GM19467 (cell line): ENCODE data around the gene ALDH1A1.

Source experiments
- ATAC-seq: cut with Tn5 transposase; IDR thresholded peaks from one replicate; pipeline ENCODE4 v1.9.1; 2021; ENCODE audit warnings: mild to moderate bottlenecking, moderate library complexity; ENCODE audit not compliant: unreplicated experiment

ALDH1A1 gene

GRCh38 chr9:72898784-72899733, 53.8 kb downstream of the ALDH1A1 start:
- ATAC-seq, result no peak

GRCh38 chr9:72898360-72898759, 54.5 kb downstream of the ALDH1A1 start:
- ATAC-seq, result no peak

- no peak for ATAC-seq
Measured at GRCh38 chr9:72897069-72897649, 55.7 kb downstream of the ALDH1A1 start.

- ATAC-seq, result no peak
Measured at GRCh38 chr9:72896439-72896838, 56.4 kb downstream of the ALDH1A1 start.

- ATAC-seq, result no peak
Measured at GRCh38 chr9:72895122-72895521, 57.7 kb downstream of the ALDH1A1 start.

DNA sequence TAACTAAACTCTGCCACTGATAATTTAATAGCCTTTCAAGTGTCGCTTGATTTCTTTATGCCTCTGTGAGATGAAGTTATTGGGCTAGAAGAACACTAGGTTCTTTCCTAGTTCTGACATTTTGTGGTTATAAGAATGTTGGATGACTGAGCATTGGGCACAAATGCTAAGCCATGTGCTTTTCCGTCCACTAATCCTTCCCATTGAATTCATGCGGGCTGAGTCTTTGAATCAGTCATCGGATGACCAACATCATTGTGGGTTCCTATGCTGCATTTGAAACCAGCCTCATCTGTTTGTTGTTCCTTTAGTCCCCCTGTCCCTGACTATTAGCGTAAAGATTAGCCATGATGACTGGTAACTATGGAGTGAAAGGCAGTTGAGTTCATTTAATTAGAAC, 58.5 kb downstream of the ALDH1A1 start:
- no peak for ATAC-seq

- no peak for ATAC-seq
Measured at GRCh38 chr9:72893437-72893836, 59.4 kb downstream of the ALDH1A1 start.

- no peak for ATAC-seq
Measured at GRCh38 chr9:72891043-72891442, 61.8 kb downstream of the ALDH1A1 start.

- no peak for ATAC-seq
Measured at GRCh38 chr9:72888943-72889342, 63.9 kb downstream of the ALDH1A1 start.

GRCh38 chr9:72888067-72888466, 64.8 kb downstream of the ALDH1A1 start:
- no peak for ATAC-seq

DNA sequence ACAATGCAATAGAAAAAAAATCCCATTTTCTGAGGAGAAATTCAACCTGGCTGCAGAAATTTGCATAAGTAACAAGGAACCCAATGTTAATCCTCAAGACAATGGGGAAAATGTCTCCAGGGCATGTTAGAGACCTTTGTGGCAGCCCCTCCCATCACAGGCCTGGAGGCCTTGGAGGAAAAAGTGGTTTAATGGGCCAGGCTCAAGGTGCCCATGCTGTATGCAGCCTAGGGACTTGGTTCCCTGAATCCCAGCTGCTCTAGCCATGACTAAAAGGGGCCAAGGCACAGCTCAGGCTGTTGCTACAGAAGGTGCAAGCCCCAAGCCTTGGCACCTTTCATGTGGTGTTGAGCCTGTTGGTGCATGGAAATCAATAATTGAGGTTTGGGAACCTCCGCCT, 66.5 kb downstream of the ALDH1A1 start:
- ATAC-seq, result no peak

DNA sequence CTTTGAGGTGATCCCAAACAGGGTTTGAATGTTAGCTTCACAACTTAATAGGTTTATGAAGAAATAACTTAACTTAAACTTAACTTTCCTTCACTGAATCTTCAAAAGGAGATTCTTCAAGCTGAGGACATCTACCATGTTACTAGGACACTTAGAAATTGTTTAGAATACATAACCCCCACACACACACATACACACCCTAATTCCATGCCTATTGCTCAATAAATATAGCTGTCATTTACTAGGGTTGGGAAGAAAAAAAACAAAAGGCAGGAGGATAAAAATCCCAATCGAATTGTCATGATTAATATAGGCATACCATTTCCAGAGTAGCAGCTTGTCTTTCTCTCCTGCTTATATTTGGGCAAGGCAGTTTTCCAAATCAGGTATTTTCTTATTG, 68.3 kb downstream of the ALDH1A1 start:
- ATAC-seq, result no peak

GRCh38 chr9:72883875-72884274, 69.0 kb downstream of the ALDH1A1 start:
- no peak for ATAC-seq

DNA sequence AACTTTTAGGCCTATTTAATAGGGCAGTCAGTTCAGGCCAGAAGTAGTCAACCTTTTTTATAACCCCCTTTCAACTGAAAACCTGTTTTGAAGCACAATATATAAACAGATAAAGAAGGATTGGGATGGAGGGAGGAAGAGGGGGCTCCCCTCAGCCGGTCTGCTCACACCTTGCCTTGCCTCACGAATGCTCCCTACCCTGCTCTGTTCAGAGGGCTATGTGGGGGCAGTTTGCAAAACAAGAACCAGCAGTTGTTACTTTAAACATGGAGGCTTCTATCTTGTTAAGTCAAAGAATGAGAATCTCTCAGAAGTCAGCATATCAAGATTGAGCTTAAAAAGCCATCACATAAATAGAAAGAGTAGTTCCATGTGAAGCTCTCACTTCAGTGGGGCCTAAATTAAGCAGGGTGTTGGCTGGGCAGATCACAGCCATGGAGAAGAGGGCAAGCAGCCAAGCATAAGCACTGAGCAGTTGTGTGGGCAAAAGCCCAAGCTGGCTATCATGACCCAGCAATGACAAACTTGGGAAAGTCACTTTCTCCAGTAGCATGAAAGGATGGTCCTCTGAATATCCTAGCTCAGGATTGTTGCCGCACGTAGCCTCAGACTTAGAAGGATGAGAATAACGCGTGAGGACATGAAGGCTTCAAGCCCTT, 70.6 kb downstream of the ALDH1A1 start:
- ATAC-seq, result no peak

DNA sequence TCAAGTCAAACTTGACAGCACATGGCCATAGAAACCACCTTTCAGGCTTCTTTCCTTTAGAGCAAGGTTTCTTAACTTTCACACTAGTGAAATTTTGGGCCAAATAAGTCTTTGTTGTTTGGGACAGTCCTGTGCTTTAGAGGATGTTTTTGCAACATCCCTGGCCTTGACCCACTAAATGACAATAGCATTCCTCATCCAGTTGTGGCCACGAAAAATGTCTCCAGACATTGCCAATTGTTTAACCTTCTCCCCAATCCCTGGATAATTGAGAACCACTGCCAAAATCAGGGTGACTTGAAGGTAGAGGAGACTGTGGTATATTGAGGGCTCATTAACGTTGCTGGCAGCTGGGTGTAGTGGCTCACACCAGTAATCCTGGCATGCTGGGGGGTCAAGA, 72.0 kb downstream of the ALDH1A1 start:
- ATAC-seq, result no peak

GRCh38 chr9:72875221-72875620, 77.6 kb downstream of the ALDH1A1 start:
- no peak for ATAC-seq

DNA sequence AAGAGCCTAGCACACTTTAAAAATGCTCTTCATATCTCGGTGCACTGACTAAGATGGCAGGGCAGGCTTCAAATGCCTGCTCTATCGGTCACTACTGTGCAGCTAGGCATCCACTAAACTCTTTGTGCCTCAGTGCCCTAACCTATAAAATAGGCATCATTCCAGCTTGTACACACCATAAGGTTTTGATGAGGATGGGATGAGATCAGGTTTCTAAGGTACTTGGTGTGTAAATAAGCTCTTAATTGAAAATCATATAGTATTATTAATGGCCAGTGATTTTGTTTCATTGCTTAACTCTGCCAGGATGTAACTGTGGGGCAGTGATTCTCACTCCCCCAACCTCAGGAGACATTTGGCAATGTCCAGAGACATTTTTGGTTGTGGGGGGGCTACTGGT, 78.5 kb downstream of the ALDH1A1 start:
- no peak for ATAC-seq

GRCh38 chr9:72873456-72873855, 79.4 kb downstream of the ALDH1A1 start:
- no peak for ATAC-seq

- no peak for ATAC-seq
Measured at GRCh38 chr9:72872718-72873117, 80.1 kb downstream of the ALDH1A1 start.

- no peak for ATAC-seq
Measured at GRCh38 chr9:72871685-72872084, 81.2 kb downstream of the ALDH1A1 start.

GRCh38 chr9:72864327-72864726, 88.5 kb downstream of the ALDH1A1 start:
- no peak for ATAC-seq
